AG10803 (cell line): Measurements from ENCODE around the gene PPOX.
A peak's percentile ranks its signal among the peaks of the same experiment; 100 is the strongest.

Experiments used
- DNase-seq: peaks from one replicate; pipeline ENCODE4 v3.0.0; 2010; ENCODE audit warnings: low read depth
- H3K4me3 ChIP-seq: 2 replicates; pipeline ENCODE4 v1.5.1; 2011; ENCODE audit warnings: mild to moderate bottlenecking, low read length, control low read depth
- CTCF ChIP-seq: conservative IDR thresholded peaks from 2 replicates; pipeline ENCODE4 v1.5.1; 2011; ENCODE audit warnings: mild to moderate bottlenecking, low read length, control low read depth, inconsistent platforms

PPOX gene

GRCh38 chr1:161127649-161128048 lies 38.6 kb upstream of the PPOX start:
- no peak overlapping the region for H3K4me3 ChIP-seq
- no peak for DNase-seq
- TF ChIP-seq CTCF, result no peak

- TF ChIP-seq CTCF, result no peak
- DNase-seq, result no peak
- H3K4me3 ChIP-seq, result no peak overlapping the region
Measured at GRCh38 chr1:161128591-161129420, 37.4 kb upstream of the PPOX start.

- H3K4me3 ChIP-seq, result no peak overlapping the region
- no peak for DNase-seq
- no peak for TF ChIP-seq CTCF
Measured at GRCh38 chr1:161130266-161130665, 36.0 kb upstream of the PPOX start.

- no peak for TF ChIP-seq CTCF
- H3K4me3 ChIP-seq, result peak overlapping the region; percentile 97
- DNase-seq, result peak; percentile 29
Measured at GRCh38 chr1:161131523-161132409, 34.5 kb upstream of the PPOX start.

GRCh38 chr1:161132410-161133219 lies 33.6 kb upstream of the PPOX start, which contains the start of gene DEDD:
DEDD (minus strand) TSS chr1:161132667; CDS start chr1:161124462, 8,205 bp downstream.
- peak within 1 kb of the TSS; percentile 97 for H3K4me3 ChIP-seq
- peak; percentile 18 for TF ChIP-seq CTCF
- peak; percentile 98 for DNase-seq

- no peak for TF ChIP-seq CTCF
- no peak for DNase-seq
- peak overlapping the region; percentile 97 for H3K4me3 ChIP-seq
Measured at GRCh38 chr1:161133220-161133740, 32.9 kb upstream of the PPOX start.
